PC-9 (cell line): ENCODE data around the gene FOXC1. TPM values are rescaled to one million over a fixed set of nuclear protein-coding genes. Genes with fewer than 3 reads are reported as not detected.

Experiments used
- BruUV-seq: library from RNA; stranded (reverse); fragments of 400-500 nt; replicated peaks from 2 replicates; lab custom pipeline; 2021; lab: Mats Ljungman, UMichigan
- CTCF ChIA-PET: fragments of 300-600 bp; sonication (Branson Sonifier 250); formaldehyde crosslinking; loops from one replicate; lab custom pipeline; 2022; ENCODE audit warnings: antibody characterized with exemption; lab: Charles Lee
- POLR2A ChIA-PET: fragments of 300-600 bp; sonication (Branson Sonifier 250); formaldehyde crosslinking; loops from one replicate; lab custom pipeline; 2022; ENCODE audit warnings: antibody characterized with exemption; ENCODE audit not compliant: unreplicated experiment; lab: Charles Lee
- DNase-seq, 2 experiments: peaks; one replicate each; pipeline versions ENCODE4 v3.0.0 to v3.0.0-alpha.2; 2015 to 2022; ENCODE audit warnings: mixed read lengths in 1 of 2
- H2AFZ ChIP-seq: fragments of 200-600 bp; sonication (generic); 2 replicates; pipeline ENCODE4 v1.8.1; 2017; ENCODE audit warnings: antibody characterized with exemption
- H3F3A ChIP-seq: fragments of 200-600 bp; sonication (generic); 2 replicates; pipeline ENCODE4 v1.8.1; 2017; ENCODE audit warnings: antibody characterized with exemption, mild to moderate bottlenecking, low read depth; ENCODE audit not compliant: insufficient read depth
- H3K27ac ChIP-seq: fragments of 200-600 bp; sonication (generic); 2 replicates; pipeline ENCODE4 v1.6.1; 2016; ENCODE audit warnings: mixed run types
- H3K27me3 ChIP-seq: fragments of 200-600 bp; sonication (generic); 2 replicates; pipeline ENCODE4 v1.6.1; 2016; ENCODE audit warnings: low read depth, mixed run types; ENCODE audit not compliant: insufficient read depth
- H3K36me3 ChIP-seq: fragments of 200-600 bp; sonication (generic); 2 replicates; pipeline ENCODE4 v1.6.1; 2016; ENCODE audit warnings: low read depth, mixed run types
- H3K4me1 ChIP-seq: fragments of 200-600 bp; sonication (generic); replicated peaks from 2 replicates; pipeline ENCODE4 v1.6.1; 2016; ENCODE audit warnings: mixed run types; ENCODE audit not compliant: insufficient read depth
- H3K4me2 ChIP-seq: fragments of 200-600 bp; sonication (generic); 2 replicates; pipeline ENCODE4 v1.6.1; 2017; ENCODE audit warnings: mixed run types
- H3K4me3 ChIP-seq: fragments of 200-600 bp; sonication (generic); 2 replicates; pipeline ENCODE4 v1.6.1; 2016; ENCODE audit warnings: mixed run types
- H3K79me2 ChIP-seq: fragments of 200-600 bp; sonication (generic); 2 replicates; pipeline ENCODE4 v1.6.1; 2017; ENCODE audit warnings: low read depth, mixed run types
- H3K9me2 ChIP-seq: fragments of 200-600 bp; sonication (generic); 2 replicates; pipeline ENCODE4 v1.8.1; 2017; ENCODE audit warnings: mild to moderate bottlenecking; ENCODE audit not compliant: insufficient read depth
- H3K9me3 ChIP-seq: fragments of 200-600 bp; sonication (generic); 2 replicates; pipeline ENCODE4 v1.8.1; 2016; ENCODE audit warnings: low read depth; ENCODE audit not compliant: insufficient read depth
- H4K20me1 ChIP-seq: fragments of 200-600 bp; sonication (generic); 2 replicates; pipeline ENCODE4 v1.8.1; 2017; ENCODE audit not compliant: insufficient read depth
- EZH2 ChIP-seq: fragments of 200-600 bp; sonication (generic); IDR thresholded peaks from 2 replicates; pipeline ENCODE4 v1.8.0; 2017; ENCODE audit warnings: antibody characterized with exemption, low read depth
- intact Hi-C: fragments of 100-400 bp; cut with micrococcal nuclease; formaldehyde crosslinking; loops from one replicate; pipeline ENCODE4 v1.10.0; 2022; ENCODE audit not compliant: unreplicated experiment
- total RNA-seq: library from RNA; stranded (reverse); gene quantifications from 2 replicates; pipeline ENCODE4 v1.2.3, GENCODE V29; 2021
- TF ChIP-seq, protein P1 (sequence below): fragments of 200-600 bp; sonication (generic); conservative IDR thresholded peaks from 2 replicates; pipeline ENCODE4 v1.6.1; 2017; ENCODE audit warnings: mixed run types, antibody characterized with exemption, mild to moderate bottlenecking, moderate library complexity

Gene FOXC1
- total RNA-seq, 1 experiment from 2014 or later = 18.6 TPM

DNA sequence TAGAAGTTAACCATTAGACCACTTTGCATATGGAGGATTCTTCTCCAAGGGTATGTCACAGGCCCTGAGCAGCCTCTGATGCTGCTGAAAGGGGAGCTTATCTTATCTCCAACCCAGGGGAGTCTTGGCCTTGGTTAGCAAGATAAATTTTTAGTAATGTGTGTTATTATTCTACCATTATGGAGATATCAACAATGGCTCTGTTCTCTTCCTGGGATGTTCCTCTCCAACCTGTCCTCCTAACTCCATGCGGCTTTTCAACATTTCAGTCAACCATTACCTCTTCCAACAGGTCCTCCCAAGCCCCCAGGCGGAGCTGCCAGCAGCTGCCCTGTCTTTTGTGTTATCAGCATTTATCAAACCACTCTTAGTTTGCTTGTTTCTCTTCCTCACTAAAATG, 48.4 kb upstream of the FOXC1 start:
- Histone ChIP-seq H3F3A (no peaks in the 10 kb centered on the region), H4K20me1 (no peaks in the 10 kb centered on the region), H3K27me3 (no peaks in the 10 kb centered on the region), H3K4me3 (no peak overlapping the region), H2AFZ (no peak overlapping the region), H3K4me1 (no peaks in the 10 kb centered on the region), H3K9me2 (no peaks in the 10 kb centered on the region), H3K27ac (no peak overlapping the region), H3K4me2 (no peak overlapping the region), H3K79me2 (no peaks in the 10 kb centered on the region), H3K36me3 (no peaks in the 10 kb centered on the region), H3K9me3 (no peaks in the 10 kb centered on the region)
- intact Hi-C loops = no loop called here
- no TSS peak for BruUV-seq
- TF ChIP-seq, protein P1, sequence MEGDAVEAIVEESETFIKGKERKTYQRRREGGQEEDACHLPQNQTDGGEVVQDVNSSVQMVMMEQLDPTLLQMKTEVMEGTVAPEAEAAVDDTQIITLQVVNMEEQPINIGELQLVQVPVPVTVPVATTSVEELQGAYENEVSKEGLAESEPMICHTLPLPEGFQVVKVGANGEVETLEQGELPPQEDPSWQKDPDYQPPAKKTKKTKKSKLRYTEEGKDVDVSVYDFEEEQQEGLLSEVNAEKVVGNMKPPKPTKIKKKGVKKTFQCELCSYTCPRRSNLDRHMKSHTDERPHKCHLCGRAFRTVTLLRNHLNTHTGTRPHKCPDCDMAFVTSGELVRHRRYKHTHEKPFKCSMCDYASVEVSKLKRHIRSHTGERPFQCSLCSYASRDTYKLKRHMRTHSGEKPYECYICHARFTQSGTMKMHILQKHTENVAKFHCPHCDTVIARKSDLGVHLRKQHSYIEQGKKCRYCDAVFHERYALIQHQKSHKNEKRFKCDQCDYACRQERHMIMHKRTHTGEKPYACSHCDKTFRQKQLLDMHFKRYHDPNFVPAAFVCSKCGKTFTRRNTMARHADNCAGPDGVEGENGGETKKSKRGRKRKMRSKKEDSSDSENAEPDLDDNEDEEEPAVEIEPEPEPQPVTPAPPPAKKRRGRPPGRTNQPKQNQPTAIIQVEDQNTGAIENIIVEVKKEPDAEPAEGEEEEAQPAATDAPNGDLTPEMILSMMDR = no peak
- TF ChIP-seq EZH2 = no peak
- CTCF ChIA-PET = no interaction called here
- POLR2A ChIA-PET = interaction anchor here (0.7 kb wide), 1 partner anchor 80 kb away, joined by 3 read pairs; no protein-coding TSS in a partner anchor
- DNase-seq = no peak

DNA sequence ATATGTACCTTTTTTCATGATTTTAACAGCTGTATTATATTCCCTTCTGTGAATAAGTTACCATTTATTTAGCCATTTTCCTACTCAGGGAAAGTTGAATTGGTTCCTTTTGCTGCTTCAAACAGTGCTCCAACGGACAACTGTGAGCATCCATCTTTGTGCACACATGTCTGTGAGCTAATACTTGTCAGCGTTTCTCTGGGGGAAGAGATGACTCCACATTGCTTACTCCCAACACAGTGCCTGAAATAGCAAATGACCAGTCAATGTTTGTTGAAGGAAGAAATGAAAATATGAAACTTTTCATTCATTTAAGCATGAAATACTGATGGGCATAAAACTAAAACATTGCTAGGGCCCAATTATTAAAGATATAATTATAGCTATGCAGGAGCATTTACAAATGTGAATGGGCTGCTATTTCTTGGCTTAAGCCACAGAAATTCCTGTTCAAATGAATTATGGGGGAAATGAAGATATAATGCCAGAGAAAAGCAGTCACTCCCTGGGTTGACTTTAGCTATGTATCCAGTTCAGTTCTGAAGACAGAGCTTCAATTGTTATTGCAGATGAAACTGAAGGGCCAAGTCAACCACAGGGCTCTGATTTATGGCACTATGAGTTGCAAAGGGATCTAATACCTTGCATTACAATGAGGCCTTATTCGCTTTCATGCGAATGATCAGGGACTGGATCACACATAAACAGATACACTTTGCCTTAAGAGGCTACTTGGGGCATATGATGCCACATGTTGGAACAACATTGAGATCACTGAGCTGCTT, 47.4 kb upstream of the FOXC1 start:
- no peaks in the 10 kb centered on the region for H3K36me3 ChIP-seq
- H3K4me1 ChIP-seq = no peaks in the 10 kb centered on the region
- intact Hi-C loops = no loop called here
- TF ChIP-seq, protein P1 = no peak
- no peak for TF ChIP-seq EZH2
- no peaks in the 10 kb centered on the region for H3F3A ChIP-seq
- no peaks in the 10 kb centered on the region for H3K27me3 ChIP-seq
- no TSS peak for BruUV-seq
- ChIA-PET CTCF (no interaction called here), POLR2A (interaction anchor here (0.7 kb wide), 1 partner anchor 81 kb away, joined by 3 read pairs; no protein-coding TSS in a partner anchor)
- H3K9me3 ChIP-seq = no peaks in the 10 kb centered on the region
- H3K79me2 ChIP-seq = no peaks in the 10 kb centered on the region
- no peak overlapping the region for H2AFZ ChIP-seq
- H3K4me3 ChIP-seq = no peak overlapping the region
- no peak overlapping the region for H3K4me2 ChIP-seq
- no peak overlapping the region for H3K27ac ChIP-seq
- H3K9me2 ChIP-seq = no peaks in the 10 kb centered on the region
- DNase-seq = no peak
- H4K20me1 ChIP-seq = no peaks in the 10 kb centered on the region

DNA sequence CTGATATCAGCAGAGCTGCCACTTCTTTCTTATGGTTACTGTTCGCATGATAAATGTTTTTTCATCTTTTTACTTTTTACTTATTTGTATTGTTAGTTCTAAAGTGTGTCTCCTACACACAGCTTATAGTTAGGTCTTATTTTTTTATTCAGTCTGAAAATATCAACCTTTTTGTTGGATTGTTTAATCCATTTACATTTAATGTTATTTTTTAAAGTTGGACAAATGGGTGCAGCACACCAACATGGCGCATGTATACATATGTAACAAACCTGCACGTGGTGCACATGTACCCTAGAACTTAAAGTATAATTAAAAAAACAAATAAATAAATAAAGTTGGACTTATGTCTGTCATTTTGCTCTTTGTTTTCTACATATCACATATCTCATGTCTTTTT, 40.3 kb upstream of the FOXC1 start:
- BruUV-seq = no TSS peak
- Histone ChIP-seq H3F3A (no peaks in the 10 kb centered on the region), H3K4me3 (no peak overlapping the region), H3K9me2 (no peaks in the 10 kb centered on the region), H2AFZ (no peak overlapping the region), H3K4me2 (no peak overlapping the region), H4K20me1 (no peaks in the 10 kb centered on the region), H3K27me3 (no peaks in the 10 kb centered on the region), H3K27ac (no peak overlapping the region), H3K9me3 (no peaks in the 10 kb centered on the region), H3K4me1 (no peaks in the 10 kb centered on the region), H3K36me3 (no peaks in the 10 kb centered on the region), H3K79me2 (no peaks in the 10 kb centered on the region)
- CTCF ChIA-PET = no interaction called here
- POLR2A ChIA-PET = no interaction called here
- no peak for TF ChIP-seq EZH2
- TF ChIP-seq, protein P1 = no peak
- intact Hi-C loops = no loop called here
- DNase-seq = no peak
